K562 (cell line): Measurements from ENCODE around the gene KLC3. TPM values are rescaled to one million over a fixed set of nuclear protein-coding genes. Genes with fewer than 3 reads are reported as not detected.

ENCODE experiments used
- CBX1 ChIP-seq: sonication (generic); IDR thresholded peaks from 2 replicates; pipeline ENCODE4 v1.6.1; 2016; ENCODE audit warnings: antibody characterized with exemption, low read depth, mild to moderate bottlenecking
- CREM ChIP-seq: IDR thresholded peaks from 2 replicates; pipeline ENCODE4 v1.6.1; 2014; ENCODE audit warnings: antibody characterized with exemption, low read depth
- KHSRP ChIP-seq: fragments of 450-650 bp; IDR thresholded peaks from 2 replicates; pipeline ENCODE4 v1.6.1; 2017
- KLF6 ChIP-seq: fragments of 250-450 bp; sonication (Bioruptor Pico); IDR thresholded peaks from 2 replicates; pipeline ENCODE4 v1.4.0; 2020; ENCODE audit warnings: mild to moderate bottlenecking, moderate library complexity, borderline replicate concordance
- SMAD4 ChIP-seq: fragments of 250-450 bp; sonication (Bioruptor Pico); conservative IDR thresholded peaks from 2 replicates; pipeline ENCODE4 v1.8.0; 2021; ENCODE audit warnings: inconsistent platforms, mild to moderate bottlenecking, moderate library complexity
- SPI1 ChIP-seq: IDR thresholded peaks from 2 replicates; pipeline ENCODE4 v1.6.1; 2011; ENCODE audit warnings: low read depth, low read length, control low read depth, borderline replicate concordance
- ZNF717 ChIP-seq: fragments of 250-450 bp; sonication (Bioruptor Pico); IDR thresholded peaks from 2 replicates; pipeline ENCODE4 v1.5.0; 2021
- polyA plus RNA-seq, 8 experiments: library from polyadenylated mRNA; depleted of rRNA in 4 of 8; stranded (reverse) in 5 of 8; unstranded in 3 of 8; fragments of >200 nt; fragmentation: Nextera tagmentation in 2 of 8; fragmentation: Illumina TruSeq in 1 of 8; extraction: Ambion mirVana in 2 of 8; extraction: Trizol in 1 of 8; gene quantifications; 2 replicates each; pipeline versions ENCODE4 v1.2.1 to v1.2.3, GENCODE V29; 2011 to 2014; ENCODE audit warnings: inconsistent platforms in 1 of 8, missing spikeins in 1 of 8
- total RNA-seq, 7 experiments: library from RNA; depleted of rRNA in 6 of 7; stranded (reverse); fragments of >200 nt in 6 of 7; fragmentation: Illumina TruSeq in 2 of 7; extraction: Trizol in 2 of 7; gene quantifications; 2 replicates each; pipeline versions ENCODE4 v1.2.1 to v1.2.3, GENCODE V29; 2011 to 2021; ENCODE audit warnings: low replicate concordance in 1 of 7
- TF ChIP-seq, protein P1 (sequence below), 2 experiments: fragments of 450-650 bp; IDR thresholded peaks; 2 replicates each; pipeline ENCODE4 v1.6.1; 2016; ENCODE audit warnings: mild to moderate bottlenecking in 2 of 2, borderline replicate concordance in 1 of 2, low read depth in 1 of 2, moderate library complexity in 1 of 2
- TF ChIP-seq, protein P2 (sequence below): sonication (generic); formaldehyde crosslinking; IDR thresholded peaks from 2 replicates; pipeline ENCODE4 v1.8.0; 2022; ENCODE audit warnings: missing genetic modification reagents, mild to moderate bottlenecking, moderate library complexity, borderline replicate concordance
- TF ChIP-seq, protein P3 (sequence below), 2 experiments: fragments of 450-650 bp in 1 of 2; sonication (generic) in 1 of 2; formaldehyde crosslinking in 1 of 2; IDR thresholded peaks in 1 of 2; conservative IDR thresholded peaks in 1 of 2; 2 replicates each; pipeline versions ENCODE4 v1.6.1 to v1.8.1; 2016 to 2023; ENCODE audit warnings: mild to moderate bottlenecking in 2 of 2, moderate library complexity in 2 of 2, inconsistent platforms in 1 of 2, missing genetic modification reagents in 1 of 2
- TF ChIP-seq, protein P4 (sequence below): fragments of 250-450 bp; sonication (Bioruptor Pico); IDR thresholded peaks from 2 replicates; pipeline ENCODE4 v1.5.0; 2022; ENCODE audit warnings: mild to moderate bottlenecking
- TF ChIP-seq, protein P5 (sequence below): fragments of 450-650 bp; formaldehyde crosslinking; IDR thresholded peaks from 2 replicates; pipeline ENCODE4 v1.4.0; 2020; ENCODE audit warnings: mild to moderate bottlenecking, mixed read lengths

The KLC3 gene
- total and polyA plus RNA-seq, 9 of the 15 experiments (the other 6 are each of a cell fraction or from before 2014, with no cell fraction given) = 0.03 to 1.2 (median 0.59) TPM; not detected in 3

DNA sequence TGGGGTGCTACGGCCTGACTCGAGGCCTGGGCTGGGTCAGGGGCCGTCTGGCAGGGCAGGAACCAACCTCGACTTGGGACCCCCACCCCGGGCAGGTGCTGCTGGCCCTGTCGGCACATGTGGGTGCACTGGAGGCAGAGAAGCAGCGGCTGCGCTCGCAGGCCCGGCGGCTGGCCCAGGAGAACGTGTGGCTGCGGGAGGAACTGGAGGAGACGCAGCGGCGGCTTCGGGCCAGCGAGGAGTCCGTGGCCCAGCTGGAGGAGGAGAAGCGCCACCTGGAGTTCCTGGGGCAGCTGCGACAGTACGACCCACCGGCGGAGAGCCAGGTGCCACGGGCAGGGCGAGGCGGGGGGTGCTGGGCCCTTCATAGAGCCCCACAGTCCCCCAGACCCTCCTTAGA is 5.9 kb downstream of the KLC3 start (continued):
- TF ChIP-seq CREM = no peak
- TF ChIP-seq CBX1 = no peak
- TF ChIP-seq, protein P1, sequence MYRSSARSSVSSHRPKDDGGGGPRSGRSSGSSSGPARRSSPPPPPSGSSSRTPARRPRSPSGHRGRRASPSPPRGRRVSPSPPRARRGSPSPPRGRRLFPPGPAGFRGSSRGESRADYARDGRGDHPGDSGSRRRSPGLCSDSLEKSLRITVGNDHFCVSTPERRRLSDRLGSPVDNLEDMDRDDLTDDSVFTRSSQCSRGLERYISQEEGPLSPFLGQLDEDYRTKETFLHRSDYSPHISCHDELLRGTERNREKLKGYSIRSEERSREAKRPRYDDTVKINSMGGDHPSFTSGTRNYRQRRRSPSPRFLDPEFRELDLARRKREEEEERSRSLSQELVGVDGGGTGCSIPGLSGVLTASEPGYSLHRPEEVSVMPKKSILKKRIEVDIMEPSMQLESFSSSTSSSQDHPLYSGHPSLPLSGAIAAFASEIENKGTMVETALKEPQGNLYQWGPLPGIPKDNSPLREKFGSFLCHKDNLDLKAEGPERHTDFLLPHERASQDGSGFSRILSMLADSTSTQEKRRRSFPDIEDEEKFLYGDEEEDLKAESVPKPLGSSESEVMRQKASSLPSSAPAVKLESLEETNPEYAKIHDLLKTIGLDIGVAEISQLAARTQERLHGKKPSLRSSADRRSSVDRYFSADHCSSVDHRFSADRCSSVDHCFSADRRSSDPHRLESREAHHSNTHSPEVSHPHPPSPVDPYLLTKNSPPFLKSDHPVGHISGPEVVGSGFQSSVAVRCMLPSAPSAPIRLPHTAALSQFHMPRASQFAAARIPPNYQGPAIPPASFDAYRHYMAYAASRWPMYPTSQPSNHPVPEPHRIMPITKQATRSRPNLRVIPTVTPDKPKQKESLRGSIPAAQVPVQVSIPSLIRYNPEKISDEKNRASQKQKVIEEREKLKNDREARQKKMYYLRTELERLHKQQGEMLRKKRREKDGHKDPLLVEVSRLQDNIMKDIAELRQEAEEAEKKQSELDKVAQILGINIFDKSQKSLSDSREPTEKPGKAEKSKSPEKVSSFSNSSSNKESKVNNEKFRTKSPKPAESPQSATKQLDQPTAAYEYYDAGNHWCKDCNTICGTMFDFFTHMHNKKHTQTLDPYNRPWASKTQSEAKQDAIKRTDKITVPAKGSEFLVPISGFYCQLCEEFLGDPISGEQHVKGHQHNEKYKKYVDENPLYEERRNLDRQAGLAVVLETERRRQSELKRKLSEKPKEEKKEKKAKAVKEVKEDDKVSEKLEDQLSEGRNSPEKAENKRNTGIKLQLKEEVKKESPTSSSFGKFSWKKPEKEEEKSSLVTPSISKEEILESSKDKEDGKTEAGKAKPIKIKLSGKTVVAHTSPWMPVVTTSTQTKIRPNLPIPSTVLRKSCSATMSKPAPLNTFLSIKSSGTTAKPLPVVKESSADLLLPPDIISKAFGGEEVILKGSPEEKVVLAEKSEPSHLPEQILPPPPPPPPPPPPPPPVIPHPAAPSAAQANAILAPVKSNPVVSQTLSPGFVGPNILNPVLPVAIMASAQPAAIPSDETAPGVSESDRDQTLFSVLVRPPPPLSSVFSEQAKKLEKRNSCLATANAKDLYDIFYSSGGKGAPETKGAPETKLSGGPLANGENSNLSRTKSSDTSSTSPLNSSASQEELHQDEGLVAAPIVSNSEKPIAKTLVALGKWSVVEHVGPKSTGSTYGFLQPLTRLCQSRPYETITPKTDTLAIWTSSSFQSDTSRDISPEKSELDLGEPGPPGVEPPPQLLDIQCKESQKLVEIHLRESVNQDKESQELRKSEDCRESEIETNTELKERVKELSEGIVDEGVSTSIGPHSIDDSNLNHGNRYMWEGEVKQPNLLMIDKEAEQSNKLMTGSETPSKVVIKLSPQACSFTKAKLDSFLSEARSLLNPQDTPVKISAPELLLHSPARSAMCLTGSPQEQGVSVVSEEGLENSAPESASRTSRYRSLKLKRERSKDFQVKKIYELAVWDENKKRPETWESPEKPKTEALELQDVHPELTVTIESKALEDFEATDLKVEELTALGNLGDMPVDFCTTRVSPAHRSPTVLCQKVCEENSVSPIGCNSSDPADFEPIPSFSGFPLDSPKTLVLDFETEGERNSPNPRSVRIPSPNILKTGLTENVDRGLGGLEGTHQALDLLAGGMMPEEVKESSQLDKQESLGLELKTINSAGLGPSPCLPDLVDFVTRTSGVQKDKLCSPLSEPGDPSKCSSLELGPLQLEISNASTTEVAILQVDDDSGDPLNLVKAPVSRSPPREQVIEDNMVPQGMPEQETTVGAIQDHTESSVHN (IDR thresholded peaks at IDR 0.05; ENCODE audit: borderline replicate concordance in 1 of 2, low read depth in 1 of 2) = no peak
- TF ChIP-seq ZNF717 (CRISPR knock-in tag) = no peak
- TF ChIP-seq, protein P2, sequence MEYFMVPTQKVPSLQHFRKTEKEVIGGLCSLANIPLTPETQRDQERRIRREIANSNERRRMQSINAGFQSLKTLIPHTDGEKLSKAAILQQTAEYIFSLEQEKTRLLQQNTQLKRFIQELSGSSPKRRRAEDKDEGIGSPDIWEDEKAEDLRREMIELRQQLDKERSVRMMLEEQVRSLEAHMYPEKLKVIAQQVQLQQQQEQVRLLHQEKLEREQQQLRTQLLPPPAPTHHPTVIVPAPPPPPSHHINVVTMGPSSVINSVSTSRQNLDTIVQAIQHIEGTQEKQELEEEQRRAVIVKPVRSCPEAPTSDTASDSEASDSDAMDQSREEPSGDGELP (CRISPR knock-in tag) = peak; percentile 92
- TF ChIP-seq SPI1 = peak; percentile 55; the same call in 1 of the 2 replicates
- TF ChIP-seq, protein P3, sequence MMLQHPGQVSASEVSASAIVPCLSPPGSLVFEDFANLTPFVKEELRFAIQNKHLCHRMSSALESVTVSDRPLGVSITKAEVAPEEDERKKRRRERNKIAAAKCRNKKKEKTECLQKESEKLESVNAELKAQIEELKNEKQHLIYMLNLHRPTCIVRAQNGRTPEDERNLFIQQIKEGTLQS (IDR thresholded peaks at IDR 0.05) = no peak
- TF ChIP-seq, protein P3 (CRISPR knock-in tag; conservative IDR thresholded peaks at IDR 0.05) = no peak
- 0 out of 2 replicates have a peak, but pooled peaks have one; percentile 38 for TF ChIP-seq SMAD4 (CRISPR knock-in tag)
- TF ChIP-seq, protein P4, sequence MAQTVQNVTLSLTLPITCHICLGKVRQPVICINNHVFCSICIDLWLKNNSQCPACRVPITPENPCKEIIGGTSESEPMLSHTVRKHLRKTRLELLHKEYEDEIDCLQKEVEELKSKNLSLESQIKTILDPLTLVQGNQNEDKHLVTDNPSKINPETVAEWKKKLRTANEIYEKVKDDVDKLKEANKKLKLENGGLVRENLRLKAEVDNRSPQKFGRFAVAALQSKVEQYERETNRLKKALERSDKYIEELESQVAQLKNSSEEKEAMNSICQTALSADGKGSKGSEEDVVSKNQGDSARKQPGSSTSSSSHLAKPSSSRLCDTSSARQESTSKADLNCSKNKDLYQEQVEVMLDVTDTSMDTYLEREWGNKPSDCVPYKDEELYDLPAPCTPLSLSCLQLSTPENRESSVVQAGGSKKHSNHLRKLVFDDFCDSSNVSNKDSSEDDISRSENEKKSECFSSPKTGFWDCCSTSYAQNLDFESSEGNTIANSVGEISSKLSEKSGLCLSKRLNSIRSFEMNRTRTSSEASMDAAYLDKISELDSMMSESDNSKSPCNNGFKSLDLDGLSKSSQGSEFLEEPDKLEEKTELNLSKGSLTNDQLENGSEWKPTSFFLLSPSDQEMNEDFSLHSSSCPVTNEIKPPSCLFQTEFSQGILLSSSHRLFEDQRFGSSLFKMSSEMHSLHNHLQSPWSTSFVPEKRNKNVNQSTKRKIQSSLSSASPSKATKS (CRISPR knock-in tag) = no peak
- no peak for TF ChIP-seq KHSRP
- no peak for TF ChIP-seq KLF6 (CRISPR knock-in tag)
- TF ChIP-seq, protein P5, sequence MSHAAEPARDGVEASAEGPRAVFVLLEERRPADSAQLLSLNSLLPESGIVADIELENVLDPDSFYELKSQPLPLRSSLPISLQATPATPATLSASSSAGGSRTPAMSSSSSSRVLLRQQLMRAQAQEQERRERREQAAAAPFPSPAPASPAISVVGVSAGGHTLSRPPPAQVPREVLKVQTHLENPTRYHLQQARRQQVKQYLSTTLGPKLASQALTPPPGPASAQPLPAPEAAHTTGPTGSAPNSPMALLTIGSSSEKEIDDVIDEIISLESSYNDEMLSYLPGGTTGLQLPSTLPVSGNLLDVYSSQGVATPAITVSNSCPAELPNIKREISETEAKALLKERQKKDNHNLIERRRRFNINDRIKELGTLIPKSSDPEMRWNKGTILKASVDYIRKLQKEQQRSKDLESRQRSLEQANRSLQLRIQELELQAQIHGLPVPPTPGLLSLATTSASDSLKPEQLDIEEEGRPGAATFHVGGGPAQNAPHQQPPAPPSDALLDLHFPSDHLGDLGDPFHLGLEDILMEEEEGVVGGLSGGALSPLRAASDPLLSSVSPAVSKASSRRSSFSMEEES = no peak
